GM23248 (cell line): ENCODE measurements around the gene A2M. TPM values are rescaled to one million over a fixed set of nuclear protein-coding genes. Genes with fewer than 3 reads are reported as not detected.

ENCODE experiments used
- DNase-seq: peaks from one replicate; pipeline ENCODE4 v3.0.0-alpha.2; 2015
- H2AFZ ChIP-seq: fragments of 200-600 bp; sonication (generic); 2 replicates; pipeline ENCODE4 v1.6.1; 2016; ENCODE audit warnings: antibody characterized with exemption
- H3F3A ChIP-seq: fragments of 200-600 bp; sonication (generic); 2 replicates; pipeline ENCODE4 v1.6.1; 2016; ENCODE audit warnings: mild to moderate bottlenecking, antibody characterized with exemption, mixed run types; ENCODE audit not compliant: insufficient read depth
- H3K27ac ChIP-seq: fragments of 200-600 bp; sonication (generic); 2 replicates; pipeline ENCODE4 v1.5.1; 2016; ENCODE audit warnings: mild to moderate bottlenecking
- H3K27me3 ChIP-seq: fragments of 200-600 bp; sonication (generic); replicated peaks from 2 replicates; pipeline ENCODE4 v1.6.1; 2016; ENCODE audit warnings: mild to moderate bottlenecking; ENCODE audit not compliant: insufficient read depth
- H3K36me3 ChIP-seq: fragments of 200-600 bp; sonication (generic); 2 replicates; pipeline ENCODE4 v1.6.1; 2016; ENCODE audit warnings: low read depth, mild to moderate bottlenecking
- H3K4me1 ChIP-seq: fragments of 200-600 bp; sonication (generic); 2 replicates; pipeline ENCODE4 v1.6.1; 2016; ENCODE audit warnings: mild to moderate bottlenecking; ENCODE audit not compliant: insufficient read depth
- H3K4me2 ChIP-seq: fragments of 200-600 bp; sonication (generic); one replicate; pipeline ENCODE4 v1.6.1; 2016; ENCODE audit warnings: mild to moderate bottlenecking; ENCODE audit not compliant: unreplicated experiment
- H3K4me3 ChIP-seq: fragments of 200-600 bp; sonication (generic); 2 replicates; pipeline ENCODE4 v1.5.1; 2016; ENCODE audit warnings: mild to moderate bottlenecking
- H3K79me2 ChIP-seq: fragments of 200-600 bp; sonication (generic); 2 replicates; pipeline ENCODE4 v1.6.1; 2016; ENCODE audit warnings: mild to moderate bottlenecking; ENCODE audit not compliant: insufficient read depth
- H3K9ac ChIP-seq: fragments of 200-600 bp; sonication (generic); 2 replicates; pipeline ENCODE4 v1.6.1; 2016; ENCODE audit warnings: mild to moderate bottlenecking
- H3K9me2 ChIP-seq: fragments of 200-600 bp; sonication (generic); 2 replicates; pipeline ENCODE4 v1.6.1; 2016; ENCODE audit warnings: mixed run types, mild to moderate bottlenecking, moderate library complexity; ENCODE audit not compliant: insufficient read depth
- H3K9me3 ChIP-seq: fragments of 200-600 bp; sonication (generic); one replicate; pipeline ENCODE4 v1.6.1; 2017; ENCODE audit warnings: low read depth
- H4K20me1 ChIP-seq: fragments of 200-600 bp; sonication (generic); 2 replicates; pipeline ENCODE4 v1.6.0; 2016; ENCODE audit not compliant: insufficient read depth
- EZH2 ChIP-seq: fragments of 200-600 bp; sonication (generic); IDR thresholded peaks from 2 replicates; pipeline ENCODE4 v1.6.1; 2018; ENCODE audit warnings: antibody characterized with exemption, mild to moderate bottlenecking; ENCODE audit not compliant: insufficient read depth, poor library complexity, severe bottlenecking
- EZH2phosphoT487 ChIP-seq: fragments of 200-600 bp; sonication (generic); IDR thresholded peaks from 2 replicates; pipeline ENCODE4 v1.6.1; 2018; ENCODE audit warnings: antibody characterized with exemption, moderate library complexity, mild to moderate bottlenecking, low read depth; ENCODE audit not compliant: insufficient read depth
- WGBS, 2 experiments: methylation state at CpG; one replicate each; pipeline ENCODE4 v1.1.6; 2015 to 2017; ENCODE audit warnings: low lambda C conversion rate in 2 of 2, low coverage in 1 of 2; ENCODE audit errors: missing lambda C conversion rate in 2 of 2; 5-methylcytosine and 5-hydroxymethylcytosine counted together
- in situ Hi-C: fragments of 300-500 bp; cut with MboI; formaldehyde crosslinking; loops from 2 replicates; pipeline ENCODE4 v1.15.0; 2020
- polyA plus RNA-seq: library from polyadenylated mRNA; unstranded; fragments of >200 nt; fragmentation: Nextera tagmentation; extraction: Ambion mirVana; gene quantifications from 2 replicates; pipeline ENCODE4 v1.2.1, GENCODE V29; 2016
- total RNA-seq: library from RNA; depleted of rRNA; stranded (reverse); fragments of >200 nt; shearing (Covaris generic); gene quantifications from 2 replicates; pipeline ENCODE4 v1.2.3, GENCODE V29; 2014

A2M gene
- total and polyA plus RNA-seq, 2 experiments from 2014 or later = 34.9 to 40.1 TPM

DNA sequence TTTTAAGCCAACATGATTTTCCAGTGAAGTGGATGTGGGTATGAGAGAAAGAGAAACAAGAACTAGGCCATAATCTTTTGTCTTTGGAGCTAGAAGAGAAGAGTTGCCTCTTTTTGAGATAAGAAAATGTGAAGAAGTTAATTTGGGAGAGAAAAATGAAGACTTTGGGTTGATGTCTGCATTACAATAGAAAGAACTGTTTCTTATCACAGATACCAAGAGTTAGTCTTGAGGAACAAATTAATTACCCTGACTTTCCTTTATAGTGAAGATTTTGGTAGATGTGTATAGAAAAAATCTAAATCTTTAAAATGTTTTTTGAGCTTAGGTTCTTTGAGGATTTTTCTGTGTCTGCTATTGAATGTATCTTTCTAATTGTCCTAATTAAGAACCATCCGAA lies 4.2 kb downstream of the A2M start:
- DNase-seq = no peak
- Histone ChIP-seq H2AFZ (no peak overlapping the region), H3K79me2 (no peaks in the 10 kb centered on the region), H3K9me3 (no peaks in the 10 kb centered on the region), H3F3A (no peaks in the 10 kb centered on the region), H3K4me1 (no peaks in the 10 kb centered on the region; the same call in 1 of the 2 replicates), H3K9me2 (no peaks in the 10 kb centered on the region), H4K20me1 (no peaks in the 10 kb centered on the region), H3K9ac (no peak overlapping the region), H3K36me3 (no peaks in the 10 kb centered on the region), H3K4me2 (no peak overlapping the region), H3K4me3 (no peak overlapping the region), H3K27ac (no peak overlapping the region), H3K27me3 (no peaks in the 10 kb centered on the region)
- in situ Hi-C loops = no loop called here
- 44 to 45% methylated on average over 1 of the region's 1 CpG for WGBS, 2 experiments
- no peak for TF ChIP-seq EZH2
- TF ChIP-seq EZH2phosphoT487 = no peak

DNA sequence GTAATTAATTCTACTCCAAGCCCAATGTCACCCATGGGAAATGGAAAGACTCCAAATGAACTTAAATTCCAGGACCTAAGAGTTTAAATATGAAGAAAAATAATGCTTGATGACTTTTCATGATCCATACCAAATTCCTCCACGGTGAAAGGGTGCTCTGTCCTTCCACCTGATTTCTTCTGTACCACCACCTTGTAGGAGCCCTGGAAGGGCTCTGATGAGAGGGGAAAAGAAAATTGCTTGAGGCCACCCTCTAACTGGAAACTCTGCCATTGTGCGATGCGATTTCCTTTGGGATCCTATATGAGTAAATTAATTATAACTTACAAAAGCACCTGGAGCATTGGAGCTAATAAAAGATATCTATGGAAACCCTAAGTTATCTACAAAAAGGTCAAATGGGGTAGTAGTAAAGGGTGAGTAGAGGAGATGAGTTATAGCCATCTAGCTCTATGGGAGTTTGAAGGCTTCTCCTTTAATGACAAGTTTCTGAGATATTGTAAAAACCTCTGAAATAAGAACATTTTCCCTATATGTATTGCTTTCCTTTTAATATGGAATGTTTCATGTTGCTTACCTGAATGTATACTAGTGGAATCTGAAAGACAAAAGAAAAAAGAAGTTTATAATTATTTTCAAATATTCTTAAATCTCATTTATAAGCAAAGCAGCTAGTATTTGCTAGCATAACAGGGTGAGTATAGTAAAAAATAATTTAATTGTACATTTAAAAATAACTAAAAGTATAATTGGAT lies 5.8 kb downstream of the A2M start:
- Histone ChIP-seq H3K4me1 (no peaks in the 10 kb centered on the region), H3K36me3 (no peaks in the 10 kb centered on the region), H3K9me2 (no peaks in the 10 kb centered on the region), H3K79me2 (no peaks in the 10 kb centered on the region), H3K9me3 (no peaks in the 10 kb centered on the region), H3K27me3 (no peaks in the 10 kb centered on the region), H3K9ac (no peak overlapping the region), H4K20me1 (no peaks in the 10 kb centered on the region), H2AFZ (no peak overlapping the region), H3F3A (no peaks in the 10 kb centered on the region), H3K4me3 (no peak overlapping the region), H3K27ac (no peak overlapping the region), H3K4me2 (no peak overlapping the region)
- no peak for TF ChIP-seq EZH2phosphoT487
- no peak for TF ChIP-seq EZH2
- DNase-seq = no peak
- in situ Hi-C loops = no loop called here
- WGBS, 2 experiments = 28 to 43% methylated on average over 3 of the region's 3 CpGs

DNA sequence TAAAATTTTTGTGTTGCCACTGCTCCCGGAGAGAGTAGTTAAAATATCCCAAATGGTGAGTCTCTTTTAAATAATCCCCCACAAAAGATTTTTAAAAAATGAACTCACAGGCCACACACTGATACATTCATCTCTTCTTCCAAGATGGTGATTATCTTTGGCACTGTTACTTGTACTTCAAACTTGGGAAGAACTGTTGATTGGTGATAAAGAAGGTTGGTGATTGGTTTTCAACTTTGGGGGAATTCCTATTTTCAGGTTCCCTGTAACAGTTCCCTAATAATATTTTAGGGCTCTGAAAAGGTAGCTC lies 6.6 kb downstream of the A2M start:
- no peak overlapping the region for H3K9ac ChIP-seq
- WGBS, 2 experiments = 33 to 39% methylated on average over 1 of the region's 1 CpG
- H3K4me3 ChIP-seq = no peak overlapping the region
- TF ChIP-seq EZH2 = no peak
- H3K9me3 ChIP-seq = no peaks in the 10 kb centered on the region
- no peaks in the 10 kb centered on the region for H4K20me1 ChIP-seq
- no peaks in the 10 kb centered on the region for H3K79me2 ChIP-seq
- H3K27ac ChIP-seq = no peak overlapping the region
- H3K9me2 ChIP-seq = no peaks in the 10 kb centered on the region
- H3F3A ChIP-seq = no peaks in the 10 kb centered on the region
- H3K27me3 ChIP-seq = no peaks in the 10 kb centered on the region
- H3K4me1 ChIP-seq = no peaks in the 10 kb centered on the region
- H3K4me2 ChIP-seq = no peak overlapping the region
- DNase-seq = no peak
- no peaks in the 10 kb centered on the region for H3K36me3 ChIP-seq
- no peak overlapping the region for H2AFZ ChIP-seq
- in situ Hi-C loops = no loop called here

DNA sequence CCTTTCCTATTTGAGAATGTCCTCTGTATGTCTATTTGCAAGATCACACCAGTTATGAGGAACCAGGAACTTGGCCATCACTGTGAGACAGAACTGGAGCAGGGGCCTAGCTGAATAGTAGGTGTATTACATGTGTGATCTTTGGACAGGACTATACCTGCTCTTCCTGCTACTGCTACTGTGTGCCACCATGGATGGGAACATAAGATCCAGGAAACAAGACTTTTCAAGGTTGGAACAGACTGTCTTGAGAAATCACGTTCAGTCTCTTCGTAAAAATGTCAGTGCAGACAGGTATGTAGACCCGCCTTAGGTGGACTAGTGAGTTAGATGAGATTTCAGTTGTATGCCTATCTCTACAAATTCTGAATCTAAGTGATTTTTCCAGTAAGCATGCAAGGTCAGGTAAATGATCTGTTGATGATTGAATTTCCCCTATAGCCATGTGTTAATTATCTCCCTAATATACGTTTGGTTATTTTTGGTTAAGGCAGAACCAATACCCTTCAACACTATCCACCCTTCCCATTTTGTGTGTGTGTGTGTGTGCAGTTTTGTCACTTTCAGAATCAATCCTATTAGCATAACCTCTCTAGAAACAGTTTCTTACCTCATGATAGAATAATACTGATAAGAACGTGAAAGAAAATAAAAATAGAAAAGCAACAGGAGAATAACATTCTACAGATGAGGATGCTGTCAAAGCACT lies 7.1 kb downstream of the A2M start:
- Histone ChIP-seq H3K27ac (no peak overlapping the region), H2AFZ (no peak overlapping the region), H3K9me3 (no peaks in the 10 kb centered on the region), H3F3A (no peaks in the 10 kb centered on the region), H3K9me2 (no peaks in the 10 kb centered on the region), H3K36me3 (no peaks in the 10 kb centered on the region), H3K9ac (no peak overlapping the region), H3K4me2 (no peak overlapping the region), H3K4me3 (no peak overlapping the region), H3K27me3 (no peaks in the 10 kb centered on the region), H3K4me1 (no peaks in the 10 kb centered on the region), H3K79me2 (no peaks in the 10 kb centered on the region), H4K20me1 (no peaks in the 10 kb centered on the region)
- 38 to 45% methylated on average over 5 of the region's 5 CpGs for WGBS, 2 experiments
- TF ChIP-seq EZH2phosphoT487 (no peak), EZH2 (no peak)
- DNase-seq = no peak
- in situ Hi-C loops = no loop called here
